ENCODE measurements around the gene UCK2.
"Not testable (repeated sequence)": the region's sequence is repeated elsewhere in the genome, so short reads cannot be mapped to it uniquely, and the experiment has no call there.

DNA sequence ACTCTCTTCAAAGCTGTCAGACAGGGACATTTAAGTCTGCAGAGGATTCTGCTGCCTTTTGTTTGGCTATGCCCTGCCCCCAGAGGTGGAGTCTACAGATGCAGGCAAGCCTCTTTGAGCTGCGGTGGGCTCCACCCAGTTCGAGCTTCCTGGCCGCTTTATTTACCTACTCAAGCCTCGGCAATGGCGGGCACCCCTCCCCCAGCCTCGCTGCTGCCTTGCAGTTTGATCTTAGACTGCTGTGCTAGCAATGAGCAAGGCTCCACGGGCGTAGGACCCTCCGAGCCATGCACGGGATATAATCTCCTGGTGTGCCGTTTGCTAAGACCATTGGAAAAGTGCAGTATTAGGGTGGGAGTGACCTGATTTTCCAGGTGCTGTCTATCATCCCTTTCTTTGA lies 43.9 kb upstream of the UCK2 start:
- TF ChIP-seq CTCF (IDR thresholded peaks at IDR 0.05; ENCODE audit: low read depth, low read length, poor library complexity, severe bottlenecking); EZH2phosphoT487 (IDR thresholded peaks at IDR 0.05; ENCODE audit: borderline replicate concordance, low read length): not testable (repeated sequence)
